ENCODE data around the gene EXT2.

EXT2 gene

GRCh38 chr11:44267750-44268613 is 172.5 kb downstream of the EXT2 start:
- no peak for DNase-seq (ENCODE audit: low read depth)

DNA sequence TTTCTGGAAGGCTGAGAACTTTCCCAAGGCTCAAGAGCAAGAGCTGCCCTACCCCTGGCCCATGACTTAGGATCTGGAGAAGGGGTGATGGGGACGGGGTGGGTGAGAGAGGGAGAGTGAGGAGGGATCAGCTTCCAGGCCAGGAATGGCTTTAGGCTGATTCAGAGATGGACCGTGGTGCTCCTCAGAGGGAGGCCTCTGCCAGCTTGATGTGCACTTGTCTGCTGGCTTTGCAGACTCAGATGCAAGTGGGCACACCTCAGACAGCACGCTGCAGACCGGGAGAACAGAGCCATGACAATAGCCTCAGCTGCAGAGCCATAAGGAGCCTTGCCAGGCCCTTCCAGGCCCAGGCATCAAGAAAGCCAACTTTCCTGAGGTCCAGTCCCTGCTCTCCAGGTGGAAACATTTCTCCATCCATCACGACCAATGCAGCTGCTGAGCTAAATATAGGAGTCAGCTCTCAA is 173.2 kb downstream of the EXT2 start:
- no peak for DNase-seq (ENCODE audit: low read depth)

- no peak for DNase-seq (ENCODE audit: low read depth)
Measured at GRCh38 chr11:44269369-44270351, 174.2 kb downstream of the EXT2 start.

GRCh38 chr11:44270403-44271273 is 175.2 kb downstream of the EXT2 start:
- no peak for DNase-seq (ENCODE audit: low read depth)

- no peak for DNase-seq (ENCODE audit: low read depth)
Measured at GRCh38 chr11:44271286-44271685, 175.8 kb downstream of the EXT2 start.

- DNase-seq (ENCODE audit: low read depth): no peak
Measured at GRCh38 chr11:44274404-44274803, 178.9 kb downstream of the EXT2 start.

DNA sequence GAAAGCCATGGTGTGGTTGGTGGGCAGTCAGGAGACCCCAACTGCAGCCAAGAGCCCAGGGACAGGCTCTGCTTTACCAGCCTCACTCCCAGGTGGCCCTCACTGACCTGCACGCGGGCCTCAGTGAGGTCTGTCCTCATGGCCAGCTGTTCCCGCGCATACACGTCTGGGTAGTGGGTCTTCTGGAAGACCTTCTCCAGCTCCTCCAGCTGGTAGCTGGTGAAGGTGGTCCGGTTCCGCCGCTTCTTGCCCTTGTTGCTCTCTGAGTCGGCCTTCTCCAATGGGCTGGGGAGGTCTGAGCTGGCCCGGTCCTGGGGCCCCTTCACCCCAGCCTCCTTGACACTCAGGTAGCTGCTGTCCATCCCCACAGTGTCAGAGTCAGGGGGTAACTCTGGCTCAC is 179.8 kb downstream of the EXT2 start:
- DNase-seq (ENCODE audit: low read depth): no peak

DNA sequence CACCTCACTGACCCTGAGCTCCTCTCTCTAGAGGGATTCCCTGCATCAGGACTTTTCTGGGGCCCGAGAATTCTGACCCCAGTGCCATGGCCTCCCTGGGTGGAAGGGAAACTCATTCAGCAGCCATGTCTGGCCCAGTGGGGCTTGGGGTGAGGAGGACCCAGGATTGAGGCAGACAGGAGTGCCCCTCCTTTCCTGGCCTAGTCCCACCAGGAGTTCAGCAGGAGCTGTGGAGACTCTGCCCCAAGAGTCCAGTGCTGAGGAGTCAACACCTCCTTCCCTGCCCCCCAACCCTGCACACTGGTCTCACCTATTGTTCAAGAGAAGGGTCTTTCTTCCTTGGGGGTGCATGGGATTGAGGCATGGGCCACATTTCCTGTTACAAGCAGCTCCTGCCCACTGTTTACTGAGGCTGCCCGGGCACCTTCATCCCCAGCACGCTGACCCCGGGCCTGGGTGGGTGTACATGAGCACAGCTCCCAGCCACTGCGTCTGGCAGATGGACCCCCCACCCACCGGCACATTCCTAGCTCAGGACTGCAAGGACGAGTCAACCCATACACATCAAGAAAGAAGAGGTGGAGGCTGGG is 180.6 kb downstream of the EXT2 start:
- DNase-seq (ENCODE audit: low read depth): no peak

DNA sequence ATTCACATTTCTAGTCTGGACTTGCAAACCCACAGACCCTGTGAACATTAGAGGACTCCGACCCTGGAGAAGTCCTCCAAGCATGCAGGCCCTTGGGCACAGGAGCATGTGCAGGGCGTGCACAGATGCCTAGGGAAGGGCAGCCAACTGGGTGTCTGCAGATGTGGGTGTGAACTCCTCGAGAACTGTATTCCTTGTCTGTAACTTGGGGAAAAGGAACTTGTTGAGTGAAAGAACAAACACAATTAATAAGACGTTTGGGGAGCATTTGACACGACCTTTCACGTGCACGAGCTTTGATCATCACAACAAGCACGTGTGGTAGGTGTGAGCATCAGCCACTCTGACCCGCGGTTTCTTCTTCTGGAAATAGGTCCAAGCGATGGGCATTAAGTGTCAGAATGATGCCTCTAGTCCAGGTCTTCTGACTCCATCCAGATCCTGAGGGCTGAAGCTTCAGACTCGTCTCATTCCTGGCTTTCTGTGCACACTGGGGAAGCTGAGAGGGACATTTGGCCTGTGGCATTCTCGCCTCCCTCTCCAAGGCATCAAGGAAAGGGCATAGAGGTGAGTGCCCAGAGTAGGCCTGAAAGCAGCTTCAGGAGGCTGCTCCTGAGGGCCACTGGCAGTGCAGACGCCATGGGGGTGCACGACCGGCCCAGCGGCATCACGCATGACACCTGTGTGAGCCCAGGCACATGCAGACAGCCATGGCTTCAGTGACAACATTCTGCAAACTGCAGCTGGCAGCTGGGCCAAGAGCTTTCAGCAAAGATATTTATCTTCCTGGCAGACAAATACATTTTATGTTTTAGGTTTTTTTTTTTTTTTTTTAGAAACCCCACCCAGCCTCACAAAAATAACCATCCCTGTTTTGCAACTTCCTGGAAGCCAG is 182.0 kb downstream of the EXT2 start:
- DNase-seq (ENCODE audit: low read depth): no peak

DNA sequence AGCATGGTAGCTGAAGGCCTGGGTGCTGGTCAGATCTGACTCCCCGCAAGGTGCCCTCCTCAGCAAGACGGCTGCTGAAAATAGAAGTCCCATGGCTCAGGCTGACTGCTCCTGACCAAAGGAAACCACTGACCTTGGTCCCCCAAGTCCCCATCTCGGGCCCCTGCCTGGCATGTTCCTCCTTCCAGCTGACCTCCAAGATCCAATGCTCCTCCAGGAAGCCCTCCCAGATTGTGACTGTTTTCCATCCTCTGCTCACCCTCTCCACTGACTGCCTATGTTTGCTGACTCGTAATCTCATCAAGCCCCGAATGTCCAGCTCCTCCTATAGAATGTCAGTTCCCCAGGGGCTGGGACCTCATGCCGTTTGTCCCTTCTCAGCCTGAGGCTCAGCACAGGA is 184.0 kb downstream of the EXT2 start:
- DNase-seq (ENCODE audit: low read depth): no peak

DNA sequence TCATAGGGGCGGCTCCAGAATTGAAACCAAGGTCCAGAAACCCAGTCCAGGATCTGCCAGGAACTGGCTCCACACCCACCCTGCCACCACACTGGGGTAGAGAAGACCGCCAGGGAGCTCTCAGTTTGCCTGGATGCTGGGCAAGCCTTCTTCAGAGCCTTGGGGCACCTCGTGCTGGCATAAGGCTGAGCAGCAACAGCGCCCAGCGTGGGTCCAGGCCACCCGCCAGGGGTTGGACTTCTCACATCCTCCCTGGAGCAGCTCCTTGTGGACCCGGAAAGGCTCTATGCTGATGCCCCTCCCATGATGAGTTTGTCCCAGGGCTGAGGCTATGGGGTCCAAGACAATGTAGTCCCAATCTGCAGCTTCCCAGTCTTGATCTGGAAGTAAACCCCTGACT is 184.8 kb downstream of the EXT2 start:
- DNase-seq (ENCODE audit: low read depth): no peak

GRCh38 chr11:44281151-44281550 is 185.7 kb downstream of the EXT2 start:
- no peak for DNase-seq (ENCODE audit: low read depth)

- no peak for DNase-seq (ENCODE audit: low read depth)
Measured at GRCh38 chr11:44282620-44283019, 187.1 kb downstream of the EXT2 start.

DNA sequence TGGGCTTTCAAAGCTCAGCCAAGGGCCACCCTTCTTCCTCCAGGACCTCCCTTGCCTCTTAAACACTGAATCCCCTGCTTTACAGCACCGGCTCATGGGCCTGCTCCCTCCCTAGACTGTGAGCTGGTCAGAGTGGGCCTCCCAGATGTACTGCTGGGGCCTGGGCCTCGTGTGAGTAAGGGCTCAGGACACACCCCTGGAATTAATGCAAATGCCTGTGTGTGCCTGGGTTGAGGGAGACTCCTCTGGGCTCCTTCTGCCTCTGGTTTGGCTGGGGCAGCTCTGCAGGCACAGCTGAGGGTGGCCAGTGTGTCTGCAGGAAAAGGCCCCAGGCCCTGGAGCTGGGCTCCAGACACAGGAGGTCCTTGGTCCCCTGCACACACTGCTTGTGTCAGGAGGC is 190.3 kb downstream of the EXT2 start:
- DNase-seq (ENCODE audit: low read depth): no peak

GRCh38 chr11:44286268-44286880 is 190.9 kb downstream of the EXT2 start:
- DNase-seq (ENCODE audit: low read depth): peak; percentile 17

DNA sequence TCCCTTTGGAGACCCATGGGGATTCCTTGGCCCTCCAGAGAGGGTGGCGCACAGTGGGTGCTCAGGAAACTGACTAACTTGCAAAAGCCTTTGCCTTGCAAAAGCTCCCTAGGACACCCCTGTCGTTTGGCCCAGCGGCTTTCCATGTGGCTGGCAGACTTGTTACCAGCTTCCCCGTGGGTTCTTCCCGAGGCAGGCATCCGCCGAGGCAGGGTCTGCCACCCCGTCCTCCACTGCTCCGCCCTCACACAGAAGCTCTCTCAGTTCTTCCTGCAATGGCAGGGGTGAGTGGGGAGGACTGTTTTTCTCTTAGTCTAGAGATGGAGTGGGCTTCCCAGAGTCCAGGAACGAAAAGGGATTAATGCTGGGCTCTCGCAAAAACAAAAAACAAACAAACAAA is 191.4 kb downstream of the EXT2 start:
- DNase-seq (ENCODE audit: low read depth): no peak

GRCh38 chr11:44288133-44288526 is 192.7 kb downstream of the EXT2 start:
- DNase-seq (ENCODE audit: low read depth): no peak

GRCh38 chr11:44290208-44290607 is 194.7 kb downstream of the EXT2 start:
- DNase-seq (ENCODE audit: low read depth): no peak

Data from GM04504 (cell line).